K562 (cell line): ENCODE results near the gene ZNF83. TPM values are rescaled to one million over a fixed set of nuclear protein-coding genes. Genes with fewer than 3 reads are reported as not detected.
A peak's percentile ranks its signal among the peaks of the same experiment; 100 is the strongest.

Experiments used
- ARID3A ChIP-seq: IDR thresholded peaks from 2 replicates; pipeline ENCODE4 v1.6.1; 2012; ENCODE audit warnings: low read depth, low read length, improper control_type of control experiment, borderline replicate concordance
- CBFB ChIP-seq: sonication (generic); formaldehyde crosslinking; IDR thresholded peaks from 2 replicates; pipeline ENCODE4 v1.4.0; 2020; ENCODE audit warnings: mild to moderate bottlenecking, missing genetic modification reagents
- CBX1 ChIP-seq: sonication (generic); IDR thresholded peaks from 2 replicates; pipeline ENCODE4 v1.6.1; 2016; ENCODE audit warnings: antibody characterized with exemption, low read depth, mild to moderate bottlenecking
- DMBX1 ChIP-seq: fragments of 250-450 bp; sonication (Bioruptor Pico); IDR thresholded peaks from 2 replicates; pipeline ENCODE4 v1.8.0; 2022; ENCODE audit warnings: inconsistent platforms, mild to moderate bottlenecking, moderate library complexity, borderline replicate concordance
- ELF2 ChIP-seq: fragments of 250-450 bp; sonication (Bioruptor Pico); IDR thresholded peaks from 2 replicates; pipeline ENCODE4 v1.5.0; 2021; ENCODE audit warnings: mild to moderate bottlenecking
- ERF ChIP-seq: fragments of 450-650 bp; formaldehyde crosslinking; IDR thresholded peaks from 2 replicates; pipeline ENCODE4 v1.4.0; 2020; ENCODE audit warnings: mild to moderate bottlenecking, mixed read lengths
- FOXA3 ChIP-seq, 2 experiments: fragments of 450-650 bp in 1 of 2; sonication (generic) in 1 of 2; formaldehyde crosslinking; IDR thresholded peaks in 1 of 2; conservative IDR thresholded peaks in 1 of 2; 2 replicates each; pipeline versions ENCODE4 v1.4.0 to v1.8.0; 2020 to 2022; ENCODE audit warnings: mild to moderate bottlenecking in 2 of 2, missing genetic modification reagents in 1 of 2
- GTF2E2 ChIP-seq: fragments of 200-800 bp; sonication (Bioruptor generic); IDR thresholded peaks from 2 replicates; pipeline ENCODE4 v1.6.1; 2016; ENCODE audit warnings: missing genetic modification characterization, missing compliant biosample characterization
- JUN ChIP-seq, 2 experiments: sonication (generic) in 1 of 2; formaldehyde crosslinking in 1 of 2; IDR thresholded peaks; 2 replicates each; pipeline versions ENCODE4 v1.6.1 to v1.8.0; 2012 to 2022; ENCODE audit warnings: borderline replicate concordance in 2 of 2, mild to moderate bottlenecking in 2 of 2, improper control_type of control experiment in 1 of 2, low read depth in 1 of 2, low read length in 1 of 2, missing genetic modification reagents in 1 of 2
- KDM1A ChIP-seq, 2 experiments: fragments of 450-650 bp; IDR thresholded peaks; 2 replicates each; pipeline ENCODE4 v1.6.1; 2016; ENCODE audit warnings: mild to moderate bottlenecking in 2 of 2
- KHSRP ChIP-seq: fragments of 450-650 bp; IDR thresholded peaks from 2 replicates; pipeline ENCODE4 v1.6.1; 2017
- KLF6 ChIP-seq: fragments of 250-450 bp; sonication (Bioruptor Pico); IDR thresholded peaks from 2 replicates; pipeline ENCODE4 v1.4.0; 2020; ENCODE audit warnings: mild to moderate bottlenecking, moderate library complexity, borderline replicate concordance
- MAFG ChIP-seq: fragments of 450-650 bp; conservative IDR thresholded peaks from 2 replicates; pipeline ENCODE4 v1.6.1; 2016; ENCODE audit warnings: missing genetic modification characterization, missing compliant biosample characterization
- MYBL2 ChIP-seq, 2 experiments: fragments of 450-650 bp in 1 of 2; sonication (generic) in 1 of 2; formaldehyde crosslinking in 1 of 2; IDR thresholded peaks; 2 replicates each; pipeline versions ENCODE4 v1.6.1 to v1.8.1; 2017 to 2022; ENCODE audit warnings: borderline replicate concordance in 1 of 2, inconsistent platforms in 1 of 2, low read depth in 1 of 2, mild to moderate bottlenecking in 1 of 2, missing genetic modification reagents in 1 of 2, moderate library complexity in 1 of 2
- NBN ChIP-seq: fragments of 450-650 bp; IDR thresholded peaks from 2 replicates; pipeline ENCODE4 v1.6.1; 2016; ENCODE audit warnings: low read depth, mild to moderate bottlenecking
- NR3C1 ChIP-seq: sonication (generic); formaldehyde crosslinking; IDR thresholded peaks from 2 replicates; pipeline ENCODE4 v1.8.1; 2022; ENCODE audit warnings: missing genetic modification reagents
- SETDB1 ChIP-seq: IDR thresholded peaks from one replicate; pipeline ENCODE4 v1.6.1; 2012; ENCODE audit warnings: low read length, control low read depth, inconsistent platforms
- SNRNP70 ChIP-seq: fragments of 200-400 bp; formaldehyde crosslinking; optimal IDR thresholded peaks from 2 replicates; pipeline ENCODE3; 2017; ENCODE audit warnings: low read depth, low read length
- SUPT5H ChIP-seq: fragments of 450-650 bp; IDR thresholded peaks from 2 replicates; pipeline ENCODE4 v1.6.1; 2016
- TARDBP ChIP-seq: fragments of 450-650 bp; IDR thresholded peaks from 2 replicates; pipeline ENCODE4 v1.6.1; 2016
- THRAP3 ChIP-seq: fragments of 450-650 bp; IDR thresholded peaks from 2 replicates; pipeline ENCODE4 v1.6.1; 2016; ENCODE audit warnings: mild to moderate bottlenecking, inconsistent platforms, borderline replicate concordance
- TRIM28 ChIP-seq: fragments of 450-650 bp; IDR thresholded peaks from 2 replicates; pipeline ENCODE4 v1.6.1; 2017
- ZBTB8A ChIP-seq: fragments of 450-650 bp; IDR thresholded peaks from 2 replicates; pipeline ENCODE4 v1.6.1; 2018; ENCODE audit warnings: mild to moderate bottlenecking, moderate library complexity; ENCODE audit not compliant: partially characterized antibody
- ZNF24 ChIP-seq: fragments of 450-650 bp; IDR thresholded peaks from 2 replicates; pipeline ENCODE4 v1.6.1; 2016
- ZNF316 ChIP-seq: fragments of 450-650 bp; IDR thresholded peaks from 2 replicates; pipeline ENCODE4 v1.6.1; 2016
- ZNF395 ChIP-seq: fragments of 200-800 bp; sonication (Bioruptor generic); IDR thresholded peaks from 2 replicates; pipeline ENCODE4 v1.6.1; 2017; ENCODE audit warnings: missing genetic modification characterization, missing compliant biosample characterization
- ZNF512 ChIP-seq: IDR thresholded peaks from 2 replicates; pipeline ENCODE4 v1.6.1; 2016; ENCODE audit warnings: missing genetic modification characterization, missing compliant biosample characterization
- polyA plus RNA-seq, 8 experiments: library from polyadenylated mRNA; depleted of rRNA in 4 of 8; stranded (reverse) in 5 of 8; unstranded in 3 of 8; fragments of >200 nt; fragmentation: Nextera tagmentation in 2 of 8; fragmentation: Illumina TruSeq in 1 of 8; extraction: Ambion mirVana in 2 of 8; extraction: Trizol in 1 of 8; gene quantifications; 2 replicates each; pipeline versions ENCODE4 v1.2.1 to v1.2.3, GENCODE V29; 2011 to 2014; ENCODE audit warnings: inconsistent platforms in 1 of 8, missing spikeins in 1 of 8
- total RNA-seq, 7 experiments: library from RNA; depleted of rRNA in 6 of 7; stranded (reverse); fragments of >200 nt in 6 of 7; fragmentation: Illumina TruSeq in 2 of 7; extraction: Trizol in 2 of 7; gene quantifications; 2 replicates each; pipeline versions ENCODE4 v1.2.1 to v1.2.3, GENCODE V29; 2011 to 2021; ENCODE audit warnings: low replicate concordance in 1 of 7
- TF ChIP-seq, protein P1 (sequence below): fragments of 250-450 bp; sonication (Bioruptor Pico); IDR thresholded peaks from 2 replicates; pipeline ENCODE4 v1.8.0; 2021; ENCODE audit warnings: moderate library complexity, mild to moderate bottlenecking, inconsistent platforms

The ZNF83 gene
- total and polyA plus RNA-seq, 9 of the 15 experiments (the other 6 are each of a cell fraction or from before 2014, with no cell fraction given): 18.6 to 74.3 (median 51.9) TPM

DNA sequence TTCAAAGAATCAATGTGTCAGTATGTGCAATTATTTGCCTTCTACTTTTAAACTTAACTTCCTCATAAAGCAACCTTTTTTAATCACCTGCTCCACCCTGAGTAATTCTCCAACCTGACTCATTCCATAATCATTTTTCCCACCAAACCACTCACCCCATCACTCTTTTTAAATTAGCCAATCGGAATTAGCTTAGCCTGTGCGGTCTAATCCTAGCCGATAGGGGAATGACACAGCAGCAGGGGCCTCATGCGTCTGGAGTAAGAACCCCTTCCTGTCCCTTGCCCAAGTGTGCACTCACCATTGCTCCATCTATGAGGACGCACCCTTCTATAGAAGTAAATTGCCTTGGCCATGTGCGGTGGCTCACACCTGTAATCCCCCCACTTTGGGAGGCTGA lies 27.4 kb upstream of the ZNF83 start (continued):
- TF ChIP-seq JUN (IDR thresholded peaks at IDR 0.05; ENCODE audit: borderline replicate concordance, low read depth, low read length) (peak; percentile 42; the same call in 1 of the 2 replicates), JUN (CRISPR knock-in tag; IDR thresholded peaks at IDR 0.05; ENCODE audit: borderline replicate concordance) (no peak), FOXA3 (CRISPR knock-in tag; conservative IDR thresholded peaks at IDR 0.05 in 1 of 2, IDR thresholded peaks at IDR 0.05 in 1 of 2) (no peak), ZNF395 (CRISPR knock-in tag) (no peak), THRAP3 (no peak), ZBTB8A (no peak), KDM1A (IDR thresholded peaks at IDR 0.05) (peak in 1 of 2 experiments; percentile 46; a peak in 1 of 4 replicates), ZNF24 (no peak), MYBL2 (IDR thresholded peaks at IDR 0.05; ENCODE audit: low read depth) (peak; percentile 93), MYBL2 (CRISPR knock-in tag; IDR thresholded peaks at IDR 0.05; ENCODE audit: borderline replicate concordance) (no peak), NBN (no peak), KLF6 (no peak), MAFG (peak; percentile 72), ZNF316 (peak; percentile 71), ARID3A (peak; percentile 64; the same call in 1 of the 2 replicates), TARDBP (no peak), TRIM28 (no peak), SUPT5H (no peak), SNRNP70 (no peak), CBX1 (no peak), ZNF512 (tag) (no peak), GTF2E2 (tag) (no peak), ELF2 (no peak), KHSRP (no peak), CBFB (CRISPR knock-in tag) (no peak), DMBX1 (CRISPR knock-in tag) (peak; percentile 57; the same call in 1 of the 2 replicates), SETDB1 (no peak), NR3C1 (CRISPR knock-in tag) (no peak), ERF (no peak)
- TF ChIP-seq, protein P1, sequence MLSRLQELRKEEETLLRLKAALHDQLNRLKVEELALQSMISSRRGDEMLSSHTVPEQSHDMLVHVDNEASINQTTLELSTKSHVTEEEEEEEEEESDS (CRISPR knock-in tag): no peak
